Measurements from ENCODE around the gene MIER3.
"Not testable (repeated sequence)": the region's sequence is repeated elsewhere in the genome, so short reads cannot be mapped to it uniquely, and the experiment has no call there.

MIER3 gene

DNA sequence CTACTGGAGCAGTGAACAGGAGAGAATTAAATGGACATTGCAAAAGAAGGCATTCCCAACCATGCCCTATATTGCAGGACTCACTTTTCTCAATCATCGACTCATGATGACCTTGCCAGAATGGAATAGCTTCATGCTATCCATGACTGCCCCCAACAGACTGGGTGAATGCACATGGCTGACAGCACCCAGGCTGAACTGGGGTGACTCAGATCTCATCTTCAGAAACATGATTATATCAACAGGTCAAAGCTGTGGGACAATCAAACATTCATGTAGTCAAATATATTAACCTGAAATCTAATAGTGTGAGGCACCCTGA, 34.7 kb upstream of the MIER3 start:
- TF ChIP-seq, protein P1, sequence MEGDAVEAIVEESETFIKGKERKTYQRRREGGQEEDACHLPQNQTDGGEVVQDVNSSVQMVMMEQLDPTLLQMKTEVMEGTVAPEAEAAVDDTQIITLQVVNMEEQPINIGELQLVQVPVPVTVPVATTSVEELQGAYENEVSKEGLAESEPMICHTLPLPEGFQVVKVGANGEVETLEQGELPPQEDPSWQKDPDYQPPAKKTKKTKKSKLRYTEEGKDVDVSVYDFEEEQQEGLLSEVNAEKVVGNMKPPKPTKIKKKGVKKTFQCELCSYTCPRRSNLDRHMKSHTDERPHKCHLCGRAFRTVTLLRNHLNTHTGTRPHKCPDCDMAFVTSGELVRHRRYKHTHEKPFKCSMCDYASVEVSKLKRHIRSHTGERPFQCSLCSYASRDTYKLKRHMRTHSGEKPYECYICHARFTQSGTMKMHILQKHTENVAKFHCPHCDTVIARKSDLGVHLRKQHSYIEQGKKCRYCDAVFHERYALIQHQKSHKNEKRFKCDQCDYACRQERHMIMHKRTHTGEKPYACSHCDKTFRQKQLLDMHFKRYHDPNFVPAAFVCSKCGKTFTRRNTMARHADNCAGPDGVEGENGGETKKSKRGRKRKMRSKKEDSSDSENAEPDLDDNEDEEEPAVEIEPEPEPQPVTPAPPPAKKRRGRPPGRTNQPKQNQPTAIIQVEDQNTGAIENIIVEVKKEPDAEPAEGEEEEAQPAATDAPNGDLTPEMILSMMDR (IDR thresholded peaks at IDR 0.05; ENCODE audit: control insufficient read depth, insufficient read depth, low read depth, low read length, missing control alignments): no peak
- H3K4me3 ChIP-seq (ENCODE audit: control insufficient read depth, low read depth, low read length): no peak overlapping the region
- DNase-seq (ENCODE audit: low read depth): no peak

DNA sequence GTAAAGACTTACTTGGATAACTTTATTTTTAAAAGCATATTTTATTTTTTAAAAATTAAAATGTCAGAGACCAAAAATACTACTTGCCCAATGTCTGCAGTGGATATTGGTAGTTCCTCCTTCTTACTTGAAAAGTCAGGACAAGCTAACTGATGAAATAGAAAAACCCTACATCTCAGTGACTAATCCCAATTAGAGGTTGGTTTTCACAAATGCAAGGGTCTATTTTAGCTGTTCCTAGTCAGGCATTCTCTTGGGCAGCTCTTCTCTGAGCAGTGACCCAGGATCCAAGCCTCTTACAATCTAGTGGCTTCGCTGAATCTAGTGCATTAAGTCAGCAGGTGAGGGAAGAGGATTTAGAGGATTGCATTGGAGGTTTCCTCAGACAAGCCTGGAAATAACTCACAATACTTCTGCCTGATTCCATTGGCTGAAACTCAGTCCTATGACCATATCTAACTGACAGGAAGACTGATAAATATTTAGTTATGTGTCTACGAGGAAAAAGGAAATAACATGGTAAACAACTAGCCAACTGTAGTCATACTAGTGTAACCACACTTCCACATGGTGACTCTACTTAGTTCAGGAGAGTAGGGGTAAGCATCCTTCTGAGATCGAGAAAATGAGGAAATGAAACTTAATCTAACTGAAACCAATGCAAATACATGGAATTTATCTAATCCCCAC, 34.2 kb upstream of the MIER3 start:
- TF ChIP-seq, protein P1 (IDR thresholded peaks at IDR 0.05; ENCODE audit: control insufficient read depth, insufficient read depth, low read depth, low read length, missing control alignments): no peak
- no peak for DNase-seq (ENCODE audit: low read depth)
- no peak overlapping the region for H3K4me3 ChIP-seq (ENCODE audit: control insufficient read depth, low read depth, low read length)

DNA sequence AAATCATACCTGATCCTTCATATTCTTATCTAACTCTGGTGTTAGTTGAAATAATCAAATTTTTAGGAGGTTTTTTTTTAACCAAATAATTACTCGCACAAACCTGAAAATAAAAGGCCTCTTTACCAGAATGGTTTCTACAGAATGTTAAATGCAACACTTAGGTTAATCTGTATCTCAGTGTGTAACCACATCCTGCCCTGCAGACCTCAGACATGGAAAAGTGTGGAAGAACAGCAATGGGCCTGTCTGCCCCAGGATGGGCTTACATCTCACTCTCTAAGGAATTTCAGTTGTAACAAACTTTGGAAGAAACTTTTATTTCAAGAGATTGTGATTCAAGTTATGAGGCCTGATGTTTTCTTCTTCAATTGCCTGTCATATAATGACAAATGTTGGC, 32.5 kb upstream of the MIER3 start:
- TF ChIP-seq, protein P1 (IDR thresholded peaks at IDR 0.05; ENCODE audit: control insufficient read depth, insufficient read depth, low read depth, low read length, missing control alignments): no peak
- H3K4me3 ChIP-seq (ENCODE audit: control insufficient read depth, low read depth, low read length): no peak overlapping the region
- no peak for DNase-seq (ENCODE audit: low read depth)

DNA sequence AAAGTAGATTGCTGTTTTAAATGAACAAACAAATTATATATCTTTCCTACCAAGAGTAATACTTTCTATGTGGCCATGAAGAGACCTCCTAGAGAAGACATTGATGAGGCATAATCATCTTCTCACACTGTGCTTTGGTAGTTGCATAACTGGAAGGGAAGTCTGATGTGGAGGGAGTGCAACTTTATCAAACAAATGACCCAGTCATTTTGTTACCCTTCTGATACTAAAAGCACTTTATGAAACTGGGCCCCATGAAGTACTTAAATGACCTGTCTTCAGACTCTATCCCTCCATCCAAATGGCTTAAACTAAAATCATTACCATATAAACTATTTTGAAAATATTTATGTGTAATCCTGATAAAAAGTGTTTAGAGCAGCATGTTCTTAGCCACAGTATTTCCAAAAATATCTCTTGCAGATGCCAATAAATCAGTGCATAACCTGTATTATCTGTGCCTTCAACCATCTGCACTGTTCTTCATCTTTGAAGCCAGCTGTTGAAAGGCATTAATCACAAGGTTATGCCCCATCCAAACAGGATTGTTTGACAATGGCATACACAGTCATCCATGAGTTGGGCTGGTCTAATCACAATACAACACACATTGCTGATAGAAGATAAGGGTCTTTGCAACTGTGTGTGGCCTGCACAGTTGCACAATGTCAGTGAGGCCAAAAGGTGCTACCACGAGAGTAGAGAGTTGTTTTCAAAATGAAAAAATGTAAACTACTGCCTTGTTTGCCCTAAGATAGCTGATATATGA, 31.9 kb upstream of the MIER3 start:
- no peak for DNase-seq (ENCODE audit: low read depth)
- H3K4me3 ChIP-seq (ENCODE audit: control insufficient read depth, low read depth, low read length): no peak overlapping the region
- TF ChIP-seq, protein P1 (IDR thresholded peaks at IDR 0.05; ENCODE audit: control insufficient read depth, insufficient read depth, low read depth, low read length, missing control alignments): no peak

DNA sequence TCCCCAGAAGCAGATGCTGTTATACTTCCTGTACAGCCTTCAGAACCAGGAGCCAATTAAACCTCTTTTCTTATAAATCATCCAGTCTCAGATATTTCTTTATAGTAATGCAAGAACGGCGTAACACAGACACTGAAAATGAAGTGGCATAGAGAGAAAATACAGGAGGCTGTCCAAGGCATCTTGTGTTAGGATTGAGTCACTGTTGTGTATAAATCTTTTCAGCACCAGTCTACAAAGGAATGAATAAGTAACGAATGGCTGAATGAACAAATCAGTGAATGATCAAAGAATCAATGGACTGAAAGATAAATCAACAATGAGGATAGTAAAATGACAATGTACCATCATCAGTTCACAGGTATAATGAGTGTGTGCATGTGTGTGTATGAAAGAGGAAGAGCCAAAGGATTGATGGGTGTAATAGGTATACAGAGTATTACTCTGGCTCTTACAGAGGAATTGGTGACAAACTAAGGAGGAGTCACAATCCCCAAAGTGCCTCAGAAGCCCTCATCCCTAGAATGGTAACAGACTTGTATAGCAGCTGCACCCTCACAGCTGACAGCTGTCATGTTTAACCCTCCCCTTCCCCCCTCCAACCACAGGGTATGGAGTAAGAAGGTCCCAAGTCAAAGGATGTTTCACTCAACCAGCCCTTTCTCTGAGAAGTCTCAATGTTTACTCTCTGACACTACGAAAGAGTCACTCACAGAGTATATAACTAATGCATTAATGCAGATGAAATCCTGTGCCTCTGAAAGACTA, 29.8 kb upstream of the MIER3 start:
- no peak overlapping the region for H3K4me3 ChIP-seq (ENCODE audit: control insufficient read depth, low read depth, low read length)
- DNase-seq (ENCODE audit: low read depth): no peak
- TF ChIP-seq, protein P1 (IDR thresholded peaks at IDR 0.05; ENCODE audit: control insufficient read depth, insufficient read depth, low read depth, low read length, missing control alignments): no peak

DNA sequence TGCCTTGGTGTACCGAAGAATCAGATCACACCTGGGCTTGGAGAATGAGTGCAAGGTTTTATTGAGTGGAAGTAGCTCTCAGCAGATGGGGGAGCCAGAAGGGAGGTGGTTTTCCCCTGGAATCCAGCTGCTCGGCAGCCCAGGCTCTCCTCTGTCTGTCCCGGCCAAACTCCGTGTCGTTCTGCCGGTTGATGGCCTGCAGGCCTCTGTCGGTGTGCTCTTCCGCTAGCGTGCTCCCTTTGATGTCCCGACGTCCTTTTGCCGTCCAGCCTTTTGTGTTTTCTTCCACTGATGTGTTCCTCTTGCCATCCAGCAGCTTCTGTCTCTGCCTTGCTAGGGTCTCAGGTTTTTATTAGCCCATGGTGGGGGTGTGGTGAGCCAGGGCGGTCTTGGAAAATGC, 28.0 kb upstream of the MIER3 start:
- TF ChIP-seq, protein P1 (IDR thresholded peaks at IDR 0.05; ENCODE audit: control insufficient read depth, insufficient read depth, low read depth, low read length, missing control alignments): no peak
- no peak overlapping the region for H3K4me3 ChIP-seq (ENCODE audit: control insufficient read depth, low read depth, low read length)
- no peak for DNase-seq (ENCODE audit: low read depth)

DNA sequence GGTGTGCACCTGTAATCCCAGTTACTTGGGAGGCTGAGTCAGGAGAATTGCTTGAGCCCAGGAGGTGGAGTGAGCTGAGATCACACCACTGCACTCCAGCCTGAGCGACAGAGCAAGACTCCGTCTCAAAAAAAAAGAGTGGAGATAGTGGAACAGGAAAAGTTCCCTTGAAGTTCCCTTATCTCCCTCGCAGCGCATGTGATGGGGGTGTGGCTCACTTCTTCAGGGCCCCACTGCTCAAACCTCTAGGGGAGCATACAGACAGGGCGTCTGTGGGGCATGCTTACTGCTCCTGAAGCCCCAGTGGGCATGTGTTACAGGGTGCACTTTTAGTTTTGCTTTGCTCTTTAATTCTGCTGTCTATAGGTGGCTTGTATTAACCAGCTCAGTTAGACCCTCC, 27.6 kb upstream of the MIER3 start:
- not testable (repeated sequence) for DNase-seq (ENCODE audit: low read depth); H3K4me3 ChIP-seq (ENCODE audit: control insufficient read depth, low read depth, low read length)
